ENCODE measurements around the gene PDS5B.
"Not testable (repeated sequence)": the region's sequence is repeated elsewhere in the genome, so short reads cannot be mapped to it uniquely, and the experiment has no call there.

The PDS5B gene

GRCh38 chr13:32586080-32586900 is at the start of gene PDS5B:
TSS of gene PDS5B (plus strand) at chr13:32586452. CDS start at chr13:32648773, 62,321 bp downstream.
- DNase-seq = peak; percentile 64 to 79

GRCh38 chr13:32537580-32538142 is 48.6 kb upstream of the PDS5B start:
- DNase-seq = no peak

GRCh38 chr13:32538143-32538620 is 48.1 kb upstream of the PDS5B start:
- peak; percentile 7 to 20 for DNase-seq

- DNase-seq = peak; percentile 86 to 94
Observed at GRCh38 chr13:32538621-32539246, 47.5 kb upstream of the PDS5B start, which contains the start of gene N4BP2L2. TSS of gene N4BP2L2 (minus strand) at chr13:32538795. CDS start at chr13:32537027, 1,768 bp downstream.

GRCh38 chr13:32542221-32542620 is 44.0 kb upstream of the PDS5B start:
- DNase-seq = no peak

GRCh38 chr13:32545083-32545482 is 41.2 kb upstream of the PDS5B start:
- DNase-seq = no peak

GRCh38 chr13:32548837-32549236 is 37.4 kb upstream of the PDS5B start:
- DNase-seq = peak; percentile 13 to 18

- DNase-seq = no peak
Observed at GRCh38 chr13:32549788-32550187, 36.5 kb upstream of the PDS5B start.

GRCh38 chr13:32553720-32554119 is 32.5 kb upstream of the PDS5B start:
- no peak for DNase-seq

GRCh38 chr13:32555613-32556012 is 30.6 kb upstream of the PDS5B start:
- DNase-seq = no peak

GRCh38 chr13:32560842-32561241 is 25.4 kb upstream of the PDS5B start:
- not testable (repeated sequence) for DNase-seq

- DNase-seq = not testable (repeated sequence)
Observed at GRCh38 chr13:32575687-32576086, 10.6 kb upstream of the PDS5B start.

- DNase-seq = no peak
Observed at GRCh38 chr13:32577032-32577431, 9.2 kb upstream of the PDS5B start.

- DNase-seq = peak; percentile 26 to 29
Observed at GRCh38 chr13:32581177-32581786, 5.0 kb upstream of the PDS5B start.

- DNase-seq = no peak
Observed at GRCh38 chr13:32582281-32582680, 4.0 kb upstream of the PDS5B start.

- no peak for DNase-seq
Observed at GRCh38 chr13:32582991-32583390, 3.3 kb upstream of the PDS5B start.

- peak in 1 of 2 experiments; percentile 49 for DNase-seq
Observed at GRCh38 chr13:32585550-32586079, 637 bp upstream of the PDS5B start.

GRCh38 chr13:32587011-32587810 is 959 bp downstream of the PDS5B start:
- DNase-seq = peak in 1 of 2 experiments; percentile 25

GRCh38 chr13:32587811-32588170 is 1.5 kb downstream of the PDS5B start:
- DNase-seq = no peak

- DNase-seq = no peak
Observed at GRCh38 chr13:32588736-32589135, 2.5 kb downstream of the PDS5B start.

GRCh38 chr13:32589471-32589870 is 3.2 kb downstream of the PDS5B start:
- no peak for DNase-seq

GRCh38 chr13:32590266-32590665 is 4.0 kb downstream of the PDS5B start:
- no peak for DNase-seq

Data from Kasumi-1 (cell line).